ENCODE measurements around the gene HS6ST1.

HS6ST1 gene

GRCh38 chr2:128330583-128330982 is 11.9 kb upstream of the HS6ST1 start:
- no peaks in the 10 kb centered on the region for H3K79me1 ChIP-seq (replicated peaks; ENCODE audit: low read length, poor library complexity, severe bottlenecking)
- H2BK12ac ChIP-seq (ENCODE audit: low read length in 2 of 2): no peak overlapping the region
- H3K14ac ChIP-seq (ENCODE audit: low read length in 2 of 2): no peak overlapping the region
- no peak overlapping the region for H2BK120ac ChIP-seq (ENCODE audit: low read depth, low read length)
- no peak overlapping the region for H2BK5ac ChIP-seq (ENCODE audit: low read depth, low read length, poor library complexity, severe bottlenecking)
- no peak overlapping the region for H3K4me2 ChIP-seq (ENCODE audit: low read length, poor library complexity, severe bottlenecking)
- no peak overlapping the region for H3K23ac ChIP-seq (ENCODE audit: low read length in 2 of 2)
- H3K27ac ChIP-seq (ENCODE audit: low read length, poor library complexity, severe bottlenecking): no peak overlapping the region
- H3K27me3 ChIP-seq (ENCODE audit: control insufficient read depth in 1 of 2, insufficient read depth in 1 of 2, low read length in 2 of 2): no peaks in the 10 kb centered on the region
- H3K4me1 ChIP-seq (ENCODE audit: control insufficient read depth, insufficient read depth, low read depth, low read length): no peaks in the 10 kb centered on the region
- DNase-seq: no peak
- no peak overlapping the region for H2AFZ ChIP-seq (ENCODE audit: low read depth, low read length)
- no peak overlapping the region for H2BK15ac ChIP-seq (ENCODE audit: low read depth, poor library complexity, severe bottlenecking)
- H3K36me3 ChIP-seq (ENCODE audit: control insufficient read depth in 1 of 2, insufficient read depth in 2 of 2, low read depth in 1 of 2, low read length in 2 of 2): no peaks in the 10 kb centered on the region
- no peak overlapping the region for H3K4ac ChIP-seq (ENCODE audit: low read depth in 1 of 2, low read length in 2 of 2)
- no peak overlapping the region for H4K8ac ChIP-seq (ENCODE audit: low read length)
- H4K91ac ChIP-seq (ENCODE audit: low read length): no peak overlapping the region
- H3K4me3 ChIP-seq (ENCODE audit: insufficient read depth in 1 of 2, low read depth in 1 of 2, low read length in 2 of 2): no peak overlapping the region
- H2AK5ac ChIP-seq (ENCODE audit: low read length, severe bottlenecking): no peak overlapping the region
- H3K18ac ChIP-seq (ENCODE audit: low read depth in 1 of 2, low read length in 2 of 2): no peak overlapping the region
- peaks cover 36% of the 10 kb centered on the region for H3K9me3 ChIP-seq (ENCODE audit: control insufficient read depth, low read length)
- H3K9ac ChIP-seq (ENCODE audit: low read length): no peak overlapping the region
- 90% methylated on average over 5 of the region's 5 CpGs for WGBS

- DNase-seq: no peak
- Histone ChIP-seq H3K4ac (ENCODE audit: low read depth in 1 of 2, low read length in 2 of 2) (no peak overlapping the region), H3K9me3 (ENCODE audit: control insufficient read depth, low read length) (peaks cover 31% of the 10 kb centered on the region), H4K8ac (ENCODE audit: low read length) (no peak overlapping the region), H3K23ac (ENCODE audit: low read length in 2 of 2) (no peak overlapping the region), H3K14ac (ENCODE audit: low read length in 2 of 2) (no peak overlapping the region), H3K36me3 (ENCODE audit: control insufficient read depth in 1 of 2, insufficient read depth in 2 of 2, low read depth in 1 of 2, low read length in 2 of 2) (no peaks in the 10 kb centered on the region), H2BK12ac (ENCODE audit: low read length in 2 of 2) (no peak overlapping the region), H3K27me3 (ENCODE audit: control insufficient read depth in 1 of 2, insufficient read depth in 1 of 2, low read length in 2 of 2) (no peaks in the 10 kb centered on the region), H3K27ac (ENCODE audit: low read length, poor library complexity, severe bottlenecking) (no peak overlapping the region), H2BK15ac (ENCODE audit: low read depth, poor library complexity, severe bottlenecking) (no peak overlapping the region), H2AK5ac (ENCODE audit: low read length, severe bottlenecking) (no peak overlapping the region), H3K18ac (ENCODE audit: low read depth in 1 of 2, low read length in 2 of 2) (no peak overlapping the region), H3K4me3 (ENCODE audit: insufficient read depth in 1 of 2, low read depth in 1 of 2, low read length in 2 of 2) (no peak overlapping the region), H2AFZ (ENCODE audit: low read depth, low read length) (no peak overlapping the region), H3K79me1 (replicated peaks; ENCODE audit: low read length, poor library complexity, severe bottlenecking) (no peaks in the 10 kb centered on the region), H2BK5ac (ENCODE audit: low read depth, low read length, poor library complexity, severe bottlenecking) (no peak overlapping the region), H3K9ac (ENCODE audit: low read length) (no peak overlapping the region), H3K4me1 (ENCODE audit: control insufficient read depth, insufficient read depth, low read depth, low read length) (no peaks in the 10 kb centered on the region), H2BK120ac (ENCODE audit: low read depth, low read length) (no peak overlapping the region), H3K4me2 (ENCODE audit: low read length, poor library complexity, severe bottlenecking) (no peak overlapping the region), H4K91ac (ENCODE audit: low read length) (no peak overlapping the region)
- WGBS: 92% methylated on average over 6 of the region's 6 CpGs
Observed at GRCh38 chr2:128329607-128330006, 10.9 kb upstream of the HS6ST1 start.

GRCh38 chr2:128327180-128327964 is 8.7 kb upstream of the HS6ST1 start:
- H2BK12ac ChIP-seq (ENCODE audit: low read length in 2 of 2): no peak overlapping the region
- no peaks in the 10 kb centered on the region for H3K36me3 ChIP-seq (ENCODE audit: control insufficient read depth in 1 of 2, insufficient read depth in 2 of 2, low read depth in 1 of 2, low read length in 2 of 2)
- no peak overlapping the region for H3K14ac ChIP-seq (ENCODE audit: low read length in 2 of 2)
- H3K4me1 ChIP-seq (ENCODE audit: control insufficient read depth, insufficient read depth, low read depth, low read length): peaks cover 9% of the 10 kb centered on the region
- H2AFZ ChIP-seq (ENCODE audit: low read depth, low read length): no peak overlapping the region
- no peaks in the 10 kb centered on the region for H3K27me3 ChIP-seq (ENCODE audit: control insufficient read depth in 1 of 2, insufficient read depth in 1 of 2, low read length in 2 of 2)
- 87% methylated on average over 8 of the region's 11 CpGs for WGBS
- no peak overlapping the region for H4K8ac ChIP-seq (ENCODE audit: low read length)
- H3K9me3 ChIP-seq (ENCODE audit: control insufficient read depth, low read length): peaks cover 13% of the 10 kb centered on the region
- DNase-seq: no peak
- H3K4ac ChIP-seq (ENCODE audit: low read depth in 1 of 2, low read length in 2 of 2): no peak overlapping the region
- H3K27ac ChIP-seq (ENCODE audit: low read length, poor library complexity, severe bottlenecking): no peak overlapping the region
- H3K79me1 ChIP-seq (replicated peaks; ENCODE audit: low read length, poor library complexity, severe bottlenecking): no peaks in the 10 kb centered on the region
- H4K91ac ChIP-seq (ENCODE audit: low read length): peak overlapping the region; percentile 5
- no peak overlapping the region for H2AK5ac ChIP-seq (ENCODE audit: low read length, severe bottlenecking)
- no peak overlapping the region for H3K4me3 ChIP-seq (ENCODE audit: insufficient read depth in 1 of 2, low read depth in 1 of 2, low read length in 2 of 2)
- H2BK120ac ChIP-seq (ENCODE audit: low read depth, low read length): no peak overlapping the region
- no peak overlapping the region for H2BK15ac ChIP-seq (ENCODE audit: low read depth, poor library complexity, severe bottlenecking)
- no peak overlapping the region for H3K23ac ChIP-seq (ENCODE audit: low read length in 2 of 2)
- H3K4me2 ChIP-seq (ENCODE audit: low read length, poor library complexity, severe bottlenecking): no peak overlapping the region
- no peak overlapping the region for H3K9ac ChIP-seq (ENCODE audit: low read length)
- H3K18ac ChIP-seq (ENCODE audit: low read depth in 1 of 2, low read length in 2 of 2): no peak overlapping the region
- no peak overlapping the region for H2BK5ac ChIP-seq (ENCODE audit: low read depth, low read length, poor library complexity, severe bottlenecking)

- no peak overlapping the region for H3K9ac ChIP-seq (ENCODE audit: low read length)
Observed at GRCh38 chr2:128326346-128326745, 7.7 kb upstream of the HS6ST1 start.

More at GRCh38 chr2:128326346-128326745, 7.7 kb upstream of the HS6ST1 start:
- 95% methylated on average over 4 of the region's 4 CpGs for WGBS
- H2BK5ac ChIP-seq (ENCODE audit: low read depth, low read length, poor library complexity, severe bottlenecking): no peak overlapping the region
- peaks cover 13% of the 10 kb centered on the region for H3K4me1 ChIP-seq (ENCODE audit: control insufficient read depth, insufficient read depth, low read depth, low read length)
- no peak overlapping the region for H3K4ac ChIP-seq (ENCODE audit: low read depth in 1 of 2, low read length in 2 of 2)
- H2AK5ac ChIP-seq (ENCODE audit: low read length, severe bottlenecking): no peak overlapping the region
- H2BK120ac ChIP-seq (ENCODE audit: low read depth, low read length): no peak overlapping the region
- no peak overlapping the region for H3K4me3 ChIP-seq (ENCODE audit: insufficient read depth in 1 of 2, low read depth in 1 of 2, low read length in 2 of 2)
- DNase-seq: no peak
- H3K27me3 ChIP-seq (ENCODE audit: control insufficient read depth in 1 of 2, insufficient read depth in 1 of 2, low read length in 2 of 2): no peaks in the 10 kb centered on the region
- no peak overlapping the region for H3K23ac ChIP-seq (ENCODE audit: low read length in 2 of 2)
- no peak overlapping the region for H3K4me2 ChIP-seq (ENCODE audit: low read length, poor library complexity, severe bottlenecking)
- H2BK12ac ChIP-seq (ENCODE audit: low read length in 2 of 2): no peak overlapping the region
- no peak overlapping the region for H4K91ac ChIP-seq (ENCODE audit: low read length)
- H2AFZ ChIP-seq (ENCODE audit: low read depth, low read length): no peak overlapping the region
- no peak overlapping the region for H4K8ac ChIP-seq (ENCODE audit: low read length)
- no peak overlapping the region for H3K27ac ChIP-seq (ENCODE audit: low read length, poor library complexity, severe bottlenecking)
- H3K14ac ChIP-seq (ENCODE audit: low read length in 2 of 2): no peak overlapping the region
- H2BK15ac ChIP-seq (ENCODE audit: low read depth, poor library complexity, severe bottlenecking): no peak overlapping the region
- H3K9me3 ChIP-seq (ENCODE audit: control insufficient read depth, low read length): peaks cover 3% of the 10 kb centered on the region
- H3K18ac ChIP-seq (ENCODE audit: low read depth in 1 of 2, low read length in 2 of 2): no peak overlapping the region
- H3K79me1 ChIP-seq (replicated peaks; ENCODE audit: low read length, poor library complexity, severe bottlenecking): no peaks in the 10 kb centered on the region
- no peaks in the 10 kb centered on the region for H3K36me3 ChIP-seq (ENCODE audit: control insufficient read depth in 1 of 2, insufficient read depth in 2 of 2, low read depth in 1 of 2, low read length in 2 of 2)
